Measurements from ENCODE around the gene LOC128125822.

The LOC128125822 gene

DNA sequence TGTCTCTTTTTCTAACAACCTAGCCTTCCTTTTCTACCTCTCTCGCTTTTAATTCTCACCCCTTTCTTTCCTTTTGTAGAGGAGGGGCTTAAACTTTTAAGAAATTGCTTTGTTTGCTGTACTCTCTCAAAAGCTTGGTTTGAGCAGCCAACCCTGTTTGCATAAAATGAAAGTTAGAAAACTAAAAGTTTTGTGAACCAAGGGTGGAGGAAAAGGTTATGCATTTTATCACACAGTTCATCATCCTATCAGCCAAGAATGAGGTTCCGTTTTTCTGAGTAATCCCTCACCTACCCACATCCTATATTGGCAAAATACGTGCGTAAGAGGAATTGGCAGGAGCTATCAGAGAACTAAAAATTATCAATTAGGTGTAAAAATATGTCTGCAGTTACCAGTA lies 42.8 kb upstream of the LOC128125822 start:
- Mint-ChIP-seq H3K27me3 (no peaks in the 10 kb centered on the region), H3K27ac (peak overlapping the region; percentile 79 to 85), H3K36me3 (no peaks in the 10 kb centered on the region), H3K4me1 (peaks cover 10 to 17% (median 12%) of the 10 kb centered on the region in 3 donors), H3K9me3 (no peaks in the 10 kb centered on the region), H3K4me3 (peak overlapping the region in 2 of 3 donors; percentile 44 to 52)
- Histone ChIP-seq H3K27me3 (replicated peaks in 1 of 2; ENCODE audit: control insufficient read depth in 2 of 2, extremely low read depth in 1 of 2, insufficient read depth in 2 of 2, low read length in 1 of 2) (peaks cover 0 to 4% of the 10 kb centered on the region in 2 experiments), H3K27ac (ENCODE audit: low read length) (peak overlapping the region; percentile 19), H3K4me1 (ENCODE audit: control insufficient read depth in 1 of 2, extremely low read depth in 1 of 2, insufficient read depth in 2 of 2, low read length in 2 of 2) (no peaks in the 10 kb centered on the region), H3K4me3 (ENCODE audit: control insufficient read depth in 1 of 2, extremely low read depth in 1 of 2, low read length in 1 of 2) (no peak overlapping the region), H3K36me3 (ENCODE audit: control insufficient read depth in 2 of 2, extremely low read depth in 1 of 2, insufficient read depth in 1 of 2, low read length in 1 of 2) (no peaks in the 10 kb centered on the region), H3K9me3 (no peaks in the 10 kb centered on the region)
- ATAC-seq (replicated peaks in 1 of 4) (peak in 3 of 4 experiments; percentile 35 to 69 (median 47)), DNase-seq (no peak)
- WGBS (ENCODE audit: insufficient coverage), result no CpG with 5 or more reads among the region's 4 CpGs
- POLR2A ChIA-PET, result no interaction called here
- CTCF ChIA-PET, result no interaction called here

DNA sequence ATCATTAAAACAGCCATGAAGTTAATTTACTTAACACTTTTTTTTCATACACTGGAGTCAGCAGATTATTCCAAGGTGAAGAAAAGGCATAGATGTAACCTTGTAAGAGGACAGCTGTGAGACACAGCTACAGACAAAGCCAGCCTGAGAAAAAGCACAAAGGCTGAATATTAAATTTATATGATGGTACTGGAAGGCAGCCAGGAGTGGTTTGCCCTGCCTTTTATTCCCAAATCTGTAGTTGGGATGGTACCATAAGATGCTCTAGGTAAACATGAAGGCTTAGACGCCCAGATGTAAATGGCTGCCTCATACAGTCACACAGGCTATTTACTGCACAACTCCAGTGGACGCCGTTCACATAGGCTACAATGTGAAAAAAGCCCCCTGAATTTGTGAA lies 42.1 kb upstream of the LOC128125822 start:
- ChIA-PET CTCF (interaction anchor here in 1 of 2 donors (0.7 kb wide), 1 partner anchor 23 kb away, joined by 3 read pairs; no protein-coding TSS in a partner anchor), POLR2A (no interaction called here)
- H3K4me1 Mint-ChIP-seq, result peaks cover 10 to 17% (median 12%) of the 10 kb centered on the region in 3 donors
- WGBS (ENCODE audit: insufficient coverage), result no CpG with 5 or more reads among the region's 3 CpGs
- H3K27me3 Mint-ChIP-seq, result no peaks in the 10 kb centered on the region
- H3K4me3 ChIP-seq (ENCODE audit: control insufficient read depth in 1 of 2, extremely low read depth in 1 of 2, low read length in 1 of 2), result no peak overlapping the region
- no peaks in the 10 kb centered on the region for H3K9me3 Mint-ChIP-seq
- H3K4me3 Mint-ChIP-seq, result no peak overlapping the region
- ATAC-seq (replicated peaks in 1 of 4), result no peak
- peaks cover 0 to 4% of the 10 kb centered on the region in 2 experiments for H3K27me3 ChIP-seq (replicated peaks in 1 of 2; ENCODE audit: control insufficient read depth in 2 of 2, extremely low read depth in 1 of 2, insufficient read depth in 2 of 2, low read length in 1 of 2)
- no peaks in the 10 kb centered on the region for H3K9me3 ChIP-seq
- no peaks in the 10 kb centered on the region for H3K36me3 Mint-ChIP-seq
- H3K27ac Mint-ChIP-seq, result no peak overlapping the region
- no peaks in the 10 kb centered on the region for H3K36me3 ChIP-seq (ENCODE audit: control insufficient read depth in 2 of 2, extremely low read depth in 1 of 2, insufficient read depth in 1 of 2, low read length in 1 of 2)
- DNase-seq, result no peak
- no peaks in the 10 kb centered on the region for H3K4me1 ChIP-seq (ENCODE audit: control insufficient read depth in 1 of 2, extremely low read depth in 1 of 2, insufficient read depth in 2 of 2, low read length in 2 of 2)
- H3K27ac ChIP-seq (ENCODE audit: low read length), result no peak overlapping the region

DNA sequence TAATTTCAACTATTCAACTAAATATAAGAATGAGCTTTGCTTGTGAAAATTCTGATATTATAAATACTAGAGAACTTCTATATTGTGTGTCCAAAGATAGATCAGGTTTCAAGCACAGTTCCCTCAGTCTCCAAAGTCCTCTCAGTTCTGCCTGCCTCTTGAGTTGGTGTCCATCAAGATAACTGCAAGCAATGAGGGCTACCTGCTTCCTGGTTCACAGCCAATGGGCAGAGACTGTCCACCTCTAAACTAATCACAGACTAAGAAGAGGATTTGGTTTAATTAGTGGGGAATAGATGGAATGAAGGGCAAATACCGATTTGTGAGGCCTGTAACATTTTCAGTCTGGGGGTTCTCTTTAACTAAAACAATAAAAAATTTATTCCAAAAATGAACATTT lies 41.3 kb upstream of the LOC128125822 start:
- ATAC-seq (replicated peaks in 1 of 4) (no peak), DNase-seq (no peak)
- Histone ChIP-seq H3K36me3 (ENCODE audit: control insufficient read depth in 2 of 2, extremely low read depth in 1 of 2, insufficient read depth in 1 of 2, low read length in 1 of 2) (no peaks in the 10 kb centered on the region), H3K27me3 (replicated peaks in 1 of 2; ENCODE audit: control insufficient read depth in 2 of 2, extremely low read depth in 1 of 2, insufficient read depth in 2 of 2, low read length in 1 of 2) (peaks cover 0 to 7% of the 10 kb centered on the region in 2 experiments), H3K4me1 (ENCODE audit: control insufficient read depth in 1 of 2, extremely low read depth in 1 of 2, insufficient read depth in 2 of 2, low read length in 2 of 2) (no peaks in the 10 kb centered on the region), H3K9me3 (no peaks in the 10 kb centered on the region), H3K27ac (ENCODE audit: low read length) (no peak overlapping the region), H3K4me3 (ENCODE audit: control insufficient read depth in 1 of 2, extremely low read depth in 1 of 2, low read length in 1 of 2) (no peak overlapping the region)
- Mint-ChIP-seq H3K27ac (no peak overlapping the region), H3K4me3 (no peak overlapping the region), H3K4me1 (peaks cover 10 to 17% (median 12%) of the 10 kb centered on the region in 3 donors), H3K27me3 (no peaks in the 10 kb centered on the region), H3K9me3 (no peaks in the 10 kb centered on the region), H3K36me3 (no peaks in the 10 kb centered on the region)
- CTCF ChIA-PET, result interaction anchor here in 1 of 2 donors (0.7 kb wide), 1 partner anchor 22 kb away, joined by 3 read pairs; no protein-coding TSS in a partner anchor
- WGBS (ENCODE audit: insufficient coverage), result no CpG with 5 or more reads among the region's 1 CpG
- POLR2A ChIA-PET, result interaction anchor here in 1 of 2 donors (0.6 kb wide), 1 partner anchor 9 kb away, joined by 3 read pairs; no protein-coding TSS in a partner anchor

DNA sequence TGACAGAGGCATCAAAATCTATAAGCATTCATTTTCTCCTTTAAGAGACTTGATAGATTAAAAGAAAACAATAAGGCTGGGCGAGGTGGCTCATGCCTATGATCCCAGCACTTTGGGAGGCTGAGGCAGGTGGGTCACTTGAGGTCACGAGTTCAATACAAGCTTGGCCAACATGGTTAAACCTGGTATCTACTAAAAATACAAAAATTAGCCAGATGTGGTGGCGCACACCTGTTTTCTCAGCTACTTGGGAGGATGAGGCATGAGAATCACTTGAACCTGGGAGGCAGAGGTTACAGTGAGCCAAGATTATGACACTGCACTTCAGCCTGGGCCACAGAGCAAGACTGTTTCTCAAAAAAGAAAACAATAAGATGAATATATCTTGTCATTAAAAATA lies 39.3 kb upstream of the LOC128125822 start:
- Mint-ChIP-seq H3K9me3 (no peaks in the 10 kb centered on the region), H3K27me3 (peaks cover 0 to 3% of the 10 kb centered on the region in 2 donors), H3K4me3 (no peak overlapping the region), H3K36me3 (no peaks in the 10 kb centered on the region), H3K27ac (no peak overlapping the region), H3K4me1 (peaks cover 10 to 14% (median 12%) of the 10 kb centered on the region in 3 donors)
- DNase-seq, result no peak
- ChIA-PET CTCF (no interaction called here), POLR2A (no interaction called here)
- no peaks in the 10 kb centered on the region for H3K4me1 ChIP-seq (ENCODE audit: control insufficient read depth in 1 of 2, extremely low read depth in 1 of 2, insufficient read depth in 2 of 2, low read length in 2 of 2)
- H3K4me3 ChIP-seq (ENCODE audit: control insufficient read depth in 1 of 2, extremely low read depth in 1 of 2, low read length in 1 of 2), result no peak overlapping the region
- H3K36me3 ChIP-seq (ENCODE audit: control insufficient read depth in 2 of 2, extremely low read depth in 1 of 2, insufficient read depth in 1 of 2, low read length in 1 of 2), result no peaks in the 10 kb centered on the region
- peaks cover 0 to 9% of the 10 kb centered on the region in 2 experiments for H3K27me3 ChIP-seq (replicated peaks in 1 of 2; ENCODE audit: control insufficient read depth in 2 of 2, extremely low read depth in 1 of 2, insufficient read depth in 2 of 2, low read length in 1 of 2)
- H3K27ac ChIP-seq (ENCODE audit: low read length), result no peak overlapping the region
- no peak for ATAC-seq (replicated peaks in 1 of 4)
- H3K9me3 ChIP-seq, result no peaks in the 10 kb centered on the region
- WGBS (ENCODE audit: insufficient coverage), result no CpG with 5 or more reads among the region's 3 CpGs

DNA sequence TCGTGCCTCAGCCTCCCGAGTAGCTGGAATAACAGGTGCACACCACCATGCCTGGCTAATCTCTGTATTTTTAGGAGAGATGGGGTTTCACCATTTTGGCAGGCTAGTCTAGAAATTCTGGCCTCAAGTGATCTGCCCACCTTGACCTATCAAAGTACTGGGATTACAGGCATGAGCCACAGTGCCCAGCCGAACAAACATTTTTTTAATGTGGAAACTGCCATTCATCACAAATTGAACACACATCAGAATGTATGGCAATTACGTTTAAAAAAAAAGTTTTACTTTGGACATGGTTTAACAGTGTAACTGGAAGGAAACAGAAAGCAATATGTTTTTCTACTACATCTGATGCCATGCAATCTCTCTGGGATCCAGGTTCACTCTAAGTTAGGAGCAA lies 38.3 kb upstream of the LOC128125822 start:
- POLR2A ChIA-PET, result no interaction called here
- Mint-ChIP-seq H3K9me3 (no peaks in the 10 kb centered on the region), H3K27ac (no peak overlapping the region), H3K27me3 (peaks cover 0 to 3% of the 10 kb centered on the region in 2 donors), H3K36me3 (no peaks in the 10 kb centered on the region), H3K4me3 (no peak overlapping the region), H3K4me1 (peaks cover 10 to 14% (median 12%) of the 10 kb centered on the region in 3 donors)
- no peak overlapping the region for H3K4me3 ChIP-seq (ENCODE audit: control insufficient read depth in 1 of 2, extremely low read depth in 1 of 2, low read length in 1 of 2)
- 100% methylated on average over 2 of the region's 4 CpGs for WGBS (ENCODE audit: insufficient coverage)
- DNase-seq (no peak), ATAC-seq (replicated peaks in 1 of 4) (no peak)
- no peaks in the 10 kb centered on the region for H3K4me1 ChIP-seq (ENCODE audit: control insufficient read depth in 1 of 2, extremely low read depth in 1 of 2, insufficient read depth in 2 of 2, low read length in 2 of 2)
- H3K27ac ChIP-seq (ENCODE audit: low read length), result no peak overlapping the region
- no peaks in the 10 kb centered on the region for H3K9me3 ChIP-seq
- H3K36me3 ChIP-seq (ENCODE audit: control insufficient read depth in 2 of 2, extremely low read depth in 1 of 2, insufficient read depth in 1 of 2, low read length in 1 of 2), result no peaks in the 10 kb centered on the region
- H3K27me3 ChIP-seq (replicated peaks in 1 of 2; ENCODE audit: control insufficient read depth in 2 of 2, extremely low read depth in 1 of 2, insufficient read depth in 2 of 2, low read length in 1 of 2), result peaks cover 0 to 5% of the 10 kb centered on the region in 2 experiments
- CTCF ChIA-PET, result no interaction called here

DNA sequence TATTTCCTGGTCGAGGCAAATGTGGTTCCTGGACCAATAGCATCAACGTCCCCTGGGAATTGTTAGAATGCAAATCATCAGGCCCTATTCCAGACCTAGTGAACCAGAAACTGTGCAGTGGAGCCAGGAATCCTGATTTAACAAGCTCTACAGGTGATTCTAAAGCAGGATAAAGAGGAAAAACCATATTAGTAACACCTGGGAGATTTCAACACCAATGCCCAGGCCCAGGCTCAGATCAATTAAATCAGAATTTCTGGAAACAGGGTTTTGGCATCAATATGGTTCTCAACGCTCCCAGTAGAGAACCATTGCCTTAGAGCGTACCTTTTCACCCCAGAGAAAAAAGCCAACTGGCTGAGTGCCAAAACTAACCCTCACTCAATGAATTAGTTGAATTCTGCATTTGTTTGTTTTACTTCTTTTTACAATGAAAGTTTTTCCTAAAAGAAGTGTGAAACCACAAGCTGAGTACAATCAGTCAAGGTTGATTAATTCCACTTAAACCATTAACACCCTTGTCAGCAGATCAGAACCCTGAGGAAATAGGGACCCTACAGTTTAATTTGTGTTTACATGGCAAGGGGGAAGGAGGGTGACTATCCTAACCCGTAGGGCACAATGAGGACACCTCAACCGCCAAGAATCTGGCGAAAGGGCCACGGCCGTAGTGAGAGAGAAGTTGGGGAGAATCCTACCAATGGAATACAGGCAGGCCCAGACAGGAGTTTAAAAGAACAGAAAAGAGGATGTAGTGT lies 34.9 kb upstream of the LOC128125822 start:
- no peak for DNase-seq
- Mint-ChIP-seq H3K27ac (no peak overlapping the region), H3K9me3 (peaks cover 0 to 4% (median under 1%) of the 10 kb centered on the region in 3 donors), H3K4me3 (no peak overlapping the region), H3K27me3 (peaks cover 10 to 13% of the 10 kb centered on the region in 2 donors), H3K36me3 (no peaks in the 10 kb centered on the region), H3K4me1 (no peaks in the 10 kb centered on the region)
- Histone ChIP-seq H3K4me3 (ENCODE audit: control insufficient read depth in 1 of 2, extremely low read depth in 1 of 2, low read length in 1 of 2) (no peak overlapping the region), H3K4me1 (ENCODE audit: control insufficient read depth in 1 of 2, extremely low read depth in 1 of 2, insufficient read depth in 2 of 2, low read length in 2 of 2) (no peaks in the 10 kb centered on the region), H3K27me3 (replicated peaks in 1 of 2; ENCODE audit: control insufficient read depth in 2 of 2, extremely low read depth in 1 of 2, insufficient read depth in 2 of 2, low read length in 1 of 2) (peaks cover 0 to 5% of the 10 kb centered on the region in 2 experiments), H3K9me3 (no peaks in the 10 kb centered on the region), H3K36me3 (ENCODE audit: control insufficient read depth in 2 of 2, extremely low read depth in 1 of 2, insufficient read depth in 1 of 2, low read length in 1 of 2) (no peaks in the 10 kb centered on the region), H3K27ac (ENCODE audit: low read length) (no peak overlapping the region)
- WGBS (ENCODE audit: insufficient coverage), result 70% methylated on average over 5 of the region's 9 CpGs
- POLR2A ChIA-PET, result no interaction called here
- CTCF ChIA-PET, result no interaction called here
- no peak for ATAC-seq (replicated peaks in 1 of 4)
